ENCODE measurements around the gene TAAR9. TPM values are rescaled to one million over a fixed set of nuclear protein-coding genes. Genes with fewer than 3 reads are reported as not detected.

Gene TAAR9
- not detected in 5 replicates for total RNA-seq (2022; extraction: Qiagen RNA extraction)

GRCh38 chr6:132537977-132538376, at the start of gene TAAR9:
TSS of gene TAAR9 (plus strand) at chr6:132538277. CDS start at chr6:132538290, 13 bp downstream.

GRCh38 chr6:132512638-132513632, 25.1 kb upstream of the TAAR9 start, which contains the start of gene STX7:
TSS of gene STX7 (minus strand) at chr6:132513116. CDS start at chr6:132503530, 9,586 bp downstream.

GRCh38 chr6:132552372-132552771, 14.3 kb downstream of the TAAR9 start, which contains the start of gene TAAR8:
TSS of gene TAAR8 (plus strand) at chr6:132552672. CDS start at chr6:132552693, 21 bp downstream.

DNA sequence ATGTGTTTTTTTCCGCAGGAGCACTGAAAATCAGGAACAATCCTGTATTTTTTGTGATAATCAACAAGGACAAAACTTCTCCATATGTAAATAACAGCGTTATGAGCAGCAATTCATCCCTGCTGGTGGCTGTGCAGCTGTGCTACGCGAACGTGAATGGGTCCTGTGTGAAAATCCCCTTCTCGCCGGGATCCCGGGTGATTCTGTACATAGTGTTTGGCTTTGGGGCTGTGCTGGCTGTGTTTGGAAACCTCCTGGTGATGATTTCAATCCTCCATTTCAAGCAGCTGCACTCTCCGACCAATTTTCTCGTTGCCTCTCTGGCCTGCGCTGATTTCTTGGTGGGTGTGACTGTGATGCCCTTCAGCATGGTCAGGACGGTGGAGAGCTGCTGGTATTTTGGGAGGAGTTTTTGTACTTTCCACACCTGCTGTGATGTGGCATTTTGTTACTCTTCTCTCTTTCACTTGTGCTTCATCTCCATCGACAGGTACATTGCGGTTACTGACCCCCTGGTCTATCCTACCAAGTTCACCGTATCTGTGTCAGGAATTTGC, 32.2 kb downstream of the TAAR9 start, which contains the start of gene TAAR6:
Gene TAAR6, plus strand, starts transcription at position 102 of the 557 bp plus-strand sequence. Its CDS starts 0 bp downstream, at position 102.

Other genes with a start within 250 kb of the TAAR9 start
- 1.2 to 1.7 TPM (median 1.5 TPM) in 5 replicates for gene MOXD1, start 136.8 kb upstream of the TAAR9 start, total RNA-seq (2022; extraction: Qiagen RNA extraction)
- gene STX7, start 25.2 kb upstream of the TAAR9 start, total RNA-seq (2022; extraction: Qiagen RNA extraction) = 20.6 to 26.0 TPM (median 24.4 TPM) in 5 replicates
- gene TAAR8, start 14.4 kb downstream of the TAAR9 start, total RNA-seq (2022; extraction: Qiagen RNA extraction) = not detected in 5 replicates
- not detected in 5 replicates for gene TAAR6, start 32.0 kb downstream of the TAAR9 start, total RNA-seq (2022; extraction: Qiagen RNA extraction)
- gene TAAR5, start 51.5 kb downstream of the TAAR9 start, total RNA-seq (2022; extraction: Qiagen RNA extraction) = not detected in 5 replicates
- gene TAAR2, start 86.0 kb downstream of the TAAR9 start, total RNA-seq (2022; extraction: Qiagen RNA extraction) = not detected in 5 replicates
- not detected in 5 replicates for gene TAAR1, start 120.9 kb downstream of the TAAR9 start, total RNA-seq (2022; extraction: Qiagen RNA extraction)
- 0.03 to 0.05 TPM (median 0.04 TPM) in 4 of 5 replicates, not detected in the other for gene VNN1, start 175.8 kb downstream of the TAAR9 start, total RNA-seq (2022; extraction: Qiagen RNA extraction)
- not detected in 5 replicates for gene VNN2, start 219.6 kb downstream of the TAAR9 start, total RNA-seq (2022; extraction: Qiagen RNA extraction)